ENCODE measurements around the gene RIMBP2. TPM values are rescaled to one million over a fixed set of nuclear protein-coding genes. Genes with fewer than 3 reads are reported as not detected.
A peak's percentile ranks its signal among the peaks of the same experiment; 100 is the strongest.

Gene RIMBP2
- total RNA-seq, 1 donor from 2014 or later, result 0.99 TPM

DNA sequence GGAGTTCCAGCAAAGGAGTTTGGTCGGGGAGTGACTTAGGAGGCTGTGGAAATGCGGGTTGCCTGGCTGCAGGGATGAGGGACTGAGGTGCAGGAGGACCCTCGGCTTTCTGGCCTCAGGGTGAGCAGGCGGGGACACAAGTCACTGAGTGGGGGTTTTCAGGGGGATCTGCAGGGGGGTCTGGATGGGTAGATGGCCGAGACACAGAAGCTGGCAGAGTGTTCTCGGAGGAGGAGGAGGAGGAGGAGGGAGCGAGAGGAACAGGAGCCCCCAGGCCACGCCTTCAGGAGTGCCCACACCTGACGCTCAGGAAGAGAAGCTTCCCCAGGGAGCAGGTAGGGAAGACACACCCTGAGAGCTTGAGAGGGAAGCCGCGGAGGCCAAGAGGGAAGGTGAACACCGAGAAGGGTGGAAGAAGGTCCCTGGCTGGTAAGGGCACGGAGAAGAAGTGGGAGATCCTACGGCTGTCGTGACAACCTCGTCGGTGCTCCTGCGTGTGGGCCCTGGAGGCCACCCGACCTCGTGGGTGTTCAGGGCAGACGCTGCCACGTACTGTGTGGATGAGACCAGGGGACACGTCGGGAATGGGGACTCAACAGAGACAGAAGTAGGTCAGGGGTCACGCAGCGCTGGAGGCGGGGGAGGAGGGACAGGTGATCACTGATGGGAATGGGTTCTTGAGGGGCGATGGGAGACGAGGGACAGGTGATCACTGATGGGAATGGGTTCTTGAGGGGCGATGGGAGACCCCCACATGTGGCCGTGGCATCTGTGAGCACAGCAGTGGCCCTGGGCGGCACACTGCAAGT is 269.0 kb downstream of the RIMBP2 start:
- no peaks in the 10 kb centered on the region for H3K9me3 ChIP-seq (ENCODE audit: low read depth)
- Mint-ChIP-seq H3K27me3 (ENCODE audit: insufficient read depth, low read depth) (peaks cover 5% of the 10 kb centered on the region), H3K9me3 (no peaks in the 10 kb centered on the region), H3K36me3 (peaks cover 4% of the 10 kb centered on the region), H3K4me3 (no peak overlapping the region), H3K27ac (peak overlapping the region; percentile 8), H3K4me1 (no peaks in the 10 kb centered on the region)
- no peak overlapping the region for H3K4me2 ChIP-seq
- no peak for DNase-seq (ENCODE audit: low spot score)
- H3K4me1 ChIP-seq, result no peaks in the 10 kb centered on the region
- H2AFZ ChIP-seq (replicated peaks), result no peak overlapping the region
- H3K9ac ChIP-seq, result no peak overlapping the region
- no peaks in the 10 kb centered on the region for H4K20me1 ChIP-seq (ENCODE audit: low read depth)
- no peaks in the 10 kb centered on the region for H3F3A ChIP-seq (ENCODE audit: low read depth)
- TF ChIP-seq EZH2 (IDR thresholded peaks at IDR 0.05) (no peak), CTCF (IDR thresholded peaks at IDR 0.05) (no peak), EZH2phosphoT487 (IDR thresholded peaks at IDR 0.05) (no peak)
- H3K4me3 ChIP-seq, result no peak overlapping the region
- H3K36me3 ChIP-seq, result no peaks in the 10 kb centered on the region
- no peak overlapping the region for H3K27ac ChIP-seq
- H3K79me2 ChIP-seq (ENCODE audit: low read depth), result no peaks in the 10 kb centered on the region
- no peaks in the 10 kb centered on the region for H3K27me3 ChIP-seq

DNA sequence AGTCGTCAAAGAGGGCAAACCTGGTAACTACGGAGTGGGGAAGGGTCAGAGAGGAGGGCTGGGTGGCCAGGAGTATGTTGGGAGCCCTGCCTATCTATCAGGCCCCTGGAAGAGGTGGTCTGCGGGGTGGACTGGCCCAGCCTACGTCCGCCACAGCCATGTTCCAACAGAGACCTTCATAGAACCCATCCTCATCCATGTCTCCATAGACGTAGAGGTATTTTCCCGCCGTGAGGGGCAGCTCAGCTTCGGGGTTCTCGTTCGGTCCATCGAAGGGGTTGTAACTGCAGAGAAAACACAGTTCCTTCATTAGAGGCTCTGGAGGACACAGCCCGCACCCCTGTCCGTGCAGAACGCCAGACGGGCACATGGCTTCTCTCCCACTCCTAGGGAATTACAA is 271.1 kb downstream of the RIMBP2 start:
- no peak for DNase-seq (ENCODE audit: low spot score)
- Histone ChIP-seq H3K36me3 (no peaks in the 10 kb centered on the region), H3K79me2 (ENCODE audit: low read depth) (no peaks in the 10 kb centered on the region), H3K27ac (no peak overlapping the region), H3F3A (ENCODE audit: low read depth) (no peaks in the 10 kb centered on the region), H3K9ac (no peak overlapping the region), H2AFZ (replicated peaks) (no peak overlapping the region), H3K4me2 (no peak overlapping the region), H3K9me3 (ENCODE audit: low read depth) (no peaks in the 10 kb centered on the region), H3K4me3 (no peak overlapping the region), H3K4me1 (no peaks in the 10 kb centered on the region), H4K20me1 (ENCODE audit: low read depth) (no peaks in the 10 kb centered on the region), H3K27me3 (no peaks in the 10 kb centered on the region)
- TF ChIP-seq EZH2phosphoT487 (IDR thresholded peaks at IDR 0.05) (no peak), CTCF (IDR thresholded peaks at IDR 0.05) (no peak), EZH2 (IDR thresholded peaks at IDR 0.05) (no peak)
- H3K4me1 Mint-ChIP-seq, result no peaks in the 10 kb centered on the region
- no peak overlapping the region for H3K27ac Mint-ChIP-seq
- H3K27me3 Mint-ChIP-seq (ENCODE audit: insufficient read depth, low read depth), result peaks cover 5% of the 10 kb centered on the region
- H3K36me3 Mint-ChIP-seq, result peaks cover 10% of the 10 kb centered on the region
- no peak overlapping the region for H3K4me3 Mint-ChIP-seq
- no peaks in the 10 kb centered on the region for H3K9me3 Mint-ChIP-seq

- Histone ChIP-seq H3K9ac (no peak overlapping the region), H3K27me3 (no peaks in the 10 kb centered on the region), H3K79me2 (ENCODE audit: low read depth) (no peaks in the 10 kb centered on the region), H3K36me3 (no peaks in the 10 kb centered on the region), H3K4me2 (no peak overlapping the region), H3K4me3 (no peak overlapping the region), H4K20me1 (ENCODE audit: low read depth) (no peaks in the 10 kb centered on the region), H2AFZ (replicated peaks) (no peak overlapping the region), H3K4me1 (no peaks in the 10 kb centered on the region), H3F3A (ENCODE audit: low read depth) (no peaks in the 10 kb centered on the region), H3K27ac (no peak overlapping the region), H3K9me3 (ENCODE audit: low read depth) (no peaks in the 10 kb centered on the region)
- peaks cover 5% of the 10 kb centered on the region for H3K27me3 Mint-ChIP-seq (ENCODE audit: insufficient read depth, low read depth)
- no peak overlapping the region for H3K4me3 Mint-ChIP-seq
- TF ChIP-seq EZH2 (IDR thresholded peaks at IDR 0.05) (no peak), CTCF (IDR thresholded peaks at IDR 0.05) (no peak), EZH2phosphoT487 (IDR thresholded peaks at IDR 0.05) (no peak)
- peaks cover 3% of the 10 kb centered on the region for H3K9me3 Mint-ChIP-seq
- H3K27ac Mint-ChIP-seq, result no peak overlapping the region
- no peak for DNase-seq (ENCODE audit: low spot score)
- H3K4me1 Mint-ChIP-seq, result no peaks in the 10 kb centered on the region
- H3K36me3 Mint-ChIP-seq, result peaks cover 13% of the 10 kb centered on the region
These were observed 272.0 kb downstream of the RIMBP2 start for GRCh38 chr12:130444061-130444460.
